Fibroblast of villous mesenchyme (primary cell): ENCODE measurements around the gene FHAD1. TPM values are rescaled to one million over a fixed set of nuclear protein-coding genes. Genes with fewer than 3 reads are reported as not detected.

Source experiments
- DNase-seq: peaks from one replicate; pipeline ENCODE4 v3.0.0-alpha.2; 2010; ENCODE audit warnings: low read depth
- H3K4me3 ChIP-seq: 2 replicates; pipeline ENCODE4 v1.5.1; 2011; ENCODE audit warnings: low read depth, mild to moderate bottlenecking, low read length
- total RNA-seq: library from RNA; depleted of rRNA; stranded (reverse); fragments of >200 nt; gene quantifications from 2 replicates; pipeline ENCODE4 v1.2.3, GENCODE V29; 2012
- TF ChIP-seq, protein P1 (sequence below): IDR thresholded peaks from 2 replicates; pipeline ENCODE4 v1.5.1; 2012; ENCODE audit warnings: low read depth, mild to moderate bottlenecking, low read length; ENCODE audit not compliant: insufficient read depth

FHAD1 gene
- total RNA-seq, 1 donor: under 0.01 TPM

GRCh38 chr1:15224974-15225373 is 22.0 kb upstream of the FHAD1 start:
- H3K4me3 ChIP-seq: no peak overlapping the region
- no peak for DNase-seq
- TF ChIP-seq, protein P1, sequence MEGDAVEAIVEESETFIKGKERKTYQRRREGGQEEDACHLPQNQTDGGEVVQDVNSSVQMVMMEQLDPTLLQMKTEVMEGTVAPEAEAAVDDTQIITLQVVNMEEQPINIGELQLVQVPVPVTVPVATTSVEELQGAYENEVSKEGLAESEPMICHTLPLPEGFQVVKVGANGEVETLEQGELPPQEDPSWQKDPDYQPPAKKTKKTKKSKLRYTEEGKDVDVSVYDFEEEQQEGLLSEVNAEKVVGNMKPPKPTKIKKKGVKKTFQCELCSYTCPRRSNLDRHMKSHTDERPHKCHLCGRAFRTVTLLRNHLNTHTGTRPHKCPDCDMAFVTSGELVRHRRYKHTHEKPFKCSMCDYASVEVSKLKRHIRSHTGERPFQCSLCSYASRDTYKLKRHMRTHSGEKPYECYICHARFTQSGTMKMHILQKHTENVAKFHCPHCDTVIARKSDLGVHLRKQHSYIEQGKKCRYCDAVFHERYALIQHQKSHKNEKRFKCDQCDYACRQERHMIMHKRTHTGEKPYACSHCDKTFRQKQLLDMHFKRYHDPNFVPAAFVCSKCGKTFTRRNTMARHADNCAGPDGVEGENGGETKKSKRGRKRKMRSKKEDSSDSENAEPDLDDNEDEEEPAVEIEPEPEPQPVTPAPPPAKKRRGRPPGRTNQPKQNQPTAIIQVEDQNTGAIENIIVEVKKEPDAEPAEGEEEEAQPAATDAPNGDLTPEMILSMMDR: no peak

- no peak overlapping the region for H3K4me3 ChIP-seq
- TF ChIP-seq, protein P1: no peak
- no peak for DNase-seq
Measured at GRCh38 chr1:15225461-15225860, 21.6 kb upstream of the FHAD1 start.

GRCh38 chr1:15226388-15227255 is 20.4 kb upstream of the FHAD1 start:
- H3K4me3 ChIP-seq: no peak overlapping the region
- TF ChIP-seq, protein P1: no peak
- no peak for DNase-seq

- no peak for DNase-seq
- H3K4me3 ChIP-seq: no peak overlapping the region
- TF ChIP-seq, protein P1: no peak
Measured at GRCh38 chr1:15229707-15230131, 17.3 kb upstream of the FHAD1 start.

- peak; percentile 25 for DNase-seq
Measured at GRCh38 chr1:15231714-15232201, 15.3 kb upstream of the FHAD1 start.

DNA sequence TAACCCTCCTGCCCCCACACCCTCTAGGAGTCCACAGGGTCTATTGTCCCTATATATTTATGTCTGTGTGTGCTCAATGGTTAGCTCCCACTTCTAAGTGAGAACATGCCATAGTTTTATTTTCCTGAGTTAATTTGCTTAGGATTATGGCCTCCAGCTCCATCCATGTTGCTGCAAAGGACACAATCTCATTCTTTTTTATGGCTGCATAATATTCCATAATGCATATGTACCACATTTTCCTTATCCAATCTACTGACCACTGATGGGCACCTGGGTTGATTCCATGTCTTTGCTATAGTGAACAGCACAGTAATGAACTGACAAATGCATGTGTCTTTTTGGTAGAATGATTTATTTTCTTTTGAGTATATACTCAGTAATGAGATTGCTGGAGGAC is 13.3 kb upstream of the FHAD1 start:
- no peak for DNase-seq
- TF ChIP-seq, protein P1: no peak
- no peak overlapping the region for H3K4me3 ChIP-seq

More at GRCh38 chr1:15231714-15232201, 15.3 kb upstream of the FHAD1 start:
- H3K4me3 ChIP-seq: no peak overlapping the region
- TF ChIP-seq, protein P1: no peak
